Ovary (tissue), 9 donors: ENCODE measurements around the gene SLIT3. TPM values are rescaled to one million over a fixed set of nuclear protein-coding genes. Genes with fewer than 3 reads are reported as not detected.

Experiments used
- DNase-seq, 5 donors: peaks; one replicate each; pipeline ENCODE4 v3.0.0-alpha.2; 2019 to 2020
- H3K27ac ChIP-seq, 2 donors: fragments of 200-600 bp; one replicate each; pipeline versions ENCODE4 v1.5.1 to v1.8.0; 2019 to 2022
- H3K27me3 ChIP-seq: fragments of 200-600 bp; one replicate; pipeline ENCODE4 v1.8.0; 2022
- H3K36me3 ChIP-seq: fragments of 200-600 bp; sonication (generic); one replicate; pipeline ENCODE4 v1.5.1; 2019
- H3K4me1 ChIP-seq: one replicate; pipeline ENCODE4 v1.8.1; 2013; ENCODE audit warnings: mild to moderate bottlenecking, moderate library complexity; ENCODE audit not compliant: insufficient read depth
- H3K4me3 ChIP-seq: fragments of 200-600 bp; sonication (generic); one replicate; pipeline ENCODE4 v1.5.1; 2017
- H3K9me3 ChIP-seq, 2 donors: fragments of 200-600 bp in 1 of 2; sonication (generic) in 1 of 2; one replicate each; pipeline versions ENCODE4 v1.5.1 to v1.8.1; 2013 to 2019; ENCODE audit warnings: mild to moderate bottlenecking in 1 of 2, moderate library complexity in 1 of 2
- EP300 ChIP-seq: sonication (generic); formaldehyde crosslinking; IDR thresholded peaks from one replicate; pipeline ENCODE4 v1.6.1; 2017; ENCODE audit warnings: antibody characterized with exemption
- POLR2A ChIP-seq: fragments of 450-650 bp; IDR thresholded peaks from one replicate; pipeline ENCODE4 v1.6.1; 2017; ENCODE audit warnings: antibody characterized with exemption, mild to moderate bottlenecking, moderate library complexity
- WGBS, 3 donors: extraction: QIAGEN DNeasy Blood & Tissue Kit in 1 of 3; methylation state at CpG; one replicate each; pipeline versions ENCODE4 v1.1.5 to v1.1.7; 2013 to 2017; 5-methylcytosine and 5-hydroxymethylcytosine counted together
- intact Hi-C, 4 donors: fragments of 100-400 bp; cut with DNase I; formaldehyde crosslinking; loops; one replicate each; pipeline versions ENCODE4 v1.11.0 to v1.15.1; 2022 to 2023
- polyA plus RNA-seq, 2 donors: library from polyadenylated mRNA; stranded (reverse); fragments of 200-250 nt in 1 of 2; fragments of 350-450 nt in 1 of 2; fragmentation: Illumina TruSeq in 1 of 2; extraction: RNeasy Lipid Tissue Mini Kit (QIAGEN cat#74804) in 1 of 2; gene quantifications; one replicate each; pipeline ENCODE4 v1.2.3, GENCODE V29; 2013 to 2014
- total RNA-seq, 7 donors: library from RNA; depleted of rRNA in 2 of 7; stranded (reverse); fragments of >200 nt in 2 of 7; fragmentation: NEBNext Ultra II Directional in 3 of 7; extraction: Animal tissue kit (Norgen Biotek cat#: 25700) in 3 of 7; gene quantifications; one replicate each; pipeline versions ENCODE4 v1.1.0 to v1.2.4, GENCODE V29; 2016 to 2023
- TF ChIP-seq, protein P1 (sequence below), 3 donors: fragments of 450-650 bp in 2 of 3; fragments of 200-600 bp in 1 of 3; IDR thresholded peaks; one replicate each; pipeline versions ENCODE4 v1.5.1 to v1.8.0; 2016 to 2022; ENCODE audit warnings: antibody characterized with exemption in 3 of 3, mild to moderate bottlenecking in 1 of 3
- donor health status: DM: no; HTN: no; CAD: no; lungs with moderate emphysema.
- donor health status: DM: no; HTN: no; CAD: no.
- donor health status: Bipolar disorder and iron deficiency.
- donor health status: DM: yes; HTN: yes; CAD: no.
- donor health status: DM: no; HTN: no; CAD: no.
- donor health status: DM: yes; HTN: yes; CAD: no.

Gene SLIT3
- total and polyA plus RNA-seq, 9 donors, result 10.3 to 106 (median 24.4) TPM

DNA sequence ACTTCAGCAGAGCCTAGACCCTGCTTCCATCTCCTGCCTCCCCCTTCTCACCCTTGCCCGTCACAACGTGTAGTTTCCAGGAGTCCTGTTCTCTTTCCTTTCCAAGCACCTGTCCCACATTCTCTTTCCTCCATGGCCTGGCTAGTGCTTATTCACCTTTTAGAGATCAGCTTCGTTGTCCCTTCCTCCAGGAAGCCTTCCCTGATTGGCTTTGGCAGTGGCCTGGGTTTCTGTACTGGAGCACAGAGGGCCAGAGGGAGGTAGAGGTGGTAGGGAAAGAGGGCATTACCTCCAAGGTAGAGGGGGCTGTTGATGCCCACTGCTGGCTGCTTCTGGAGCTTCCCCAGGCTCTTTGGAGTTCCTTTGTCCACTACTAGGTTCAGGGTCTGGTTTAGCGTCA is 628.1 kb downstream of the SLIT3 start:
- no peaks in the 10 kb centered on the region for H3K4me1 ChIP-seq
- H3K27ac ChIP-seq, result no peak overlapping the region
- no peak for DNase-seq
- no peaks in the 10 kb centered on the region for H3K9me3 ChIP-seq
- WGBS, 3 donors, result 87 to 88% (median 87%) methylated on average over 4 of the region's 4 CpGs
- no peaks in the 10 kb centered on the region for H3K27me3 ChIP-seq
- no peak overlapping the region for H3K4me3 ChIP-seq
- no peak for TF ChIP-seq POLR2A
- TF ChIP-seq, protein P1, sequence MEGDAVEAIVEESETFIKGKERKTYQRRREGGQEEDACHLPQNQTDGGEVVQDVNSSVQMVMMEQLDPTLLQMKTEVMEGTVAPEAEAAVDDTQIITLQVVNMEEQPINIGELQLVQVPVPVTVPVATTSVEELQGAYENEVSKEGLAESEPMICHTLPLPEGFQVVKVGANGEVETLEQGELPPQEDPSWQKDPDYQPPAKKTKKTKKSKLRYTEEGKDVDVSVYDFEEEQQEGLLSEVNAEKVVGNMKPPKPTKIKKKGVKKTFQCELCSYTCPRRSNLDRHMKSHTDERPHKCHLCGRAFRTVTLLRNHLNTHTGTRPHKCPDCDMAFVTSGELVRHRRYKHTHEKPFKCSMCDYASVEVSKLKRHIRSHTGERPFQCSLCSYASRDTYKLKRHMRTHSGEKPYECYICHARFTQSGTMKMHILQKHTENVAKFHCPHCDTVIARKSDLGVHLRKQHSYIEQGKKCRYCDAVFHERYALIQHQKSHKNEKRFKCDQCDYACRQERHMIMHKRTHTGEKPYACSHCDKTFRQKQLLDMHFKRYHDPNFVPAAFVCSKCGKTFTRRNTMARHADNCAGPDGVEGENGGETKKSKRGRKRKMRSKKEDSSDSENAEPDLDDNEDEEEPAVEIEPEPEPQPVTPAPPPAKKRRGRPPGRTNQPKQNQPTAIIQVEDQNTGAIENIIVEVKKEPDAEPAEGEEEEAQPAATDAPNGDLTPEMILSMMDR (IDR thresholded peaks at IDR 0.05), result no peak
- no peak for TF ChIP-seq EP300
- intact Hi-C loops, result loop anchor here in 1 of 4 donors (10.0 kb wide), 1 partner anchor 912 kb away; the partner anchor contains the start of gene SPDL1
- H3K36me3 ChIP-seq, result no peaks in the 10 kb centered on the region

DNA sequence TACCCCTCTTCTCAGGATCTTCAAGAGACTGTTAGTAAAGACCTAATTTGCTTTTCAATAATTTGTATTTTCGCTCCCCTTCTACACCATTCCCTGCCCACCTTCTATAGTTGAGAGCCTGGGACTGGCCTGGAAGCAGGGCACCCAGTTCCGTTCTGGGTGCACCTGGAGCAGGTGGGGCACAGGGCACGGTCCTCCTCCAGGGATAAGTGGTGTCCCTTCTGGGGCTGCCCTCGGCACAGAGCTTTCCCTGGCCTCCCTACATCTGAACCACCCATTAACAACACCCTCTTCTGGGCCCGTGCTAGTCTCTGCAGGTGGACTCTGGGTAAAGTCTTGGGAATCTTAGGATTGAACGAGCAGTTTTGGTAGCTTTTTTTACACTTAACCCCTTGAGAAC is 628.9 kb downstream of the SLIT3 start:
- no peak for DNase-seq
- Histone ChIP-seq H3K27ac (no peak overlapping the region), H3K27me3 (no peaks in the 10 kb centered on the region), H3K9me3 (no peaks in the 10 kb centered on the region), H3K4me1 (no peaks in the 10 kb centered on the region), H3K36me3 (no peaks in the 10 kb centered on the region), H3K4me3 (no peak overlapping the region)
- TF ChIP-seq POLR2A, result no peak
- no peak for TF ChIP-seq EP300
- TF ChIP-seq, protein P1 (IDR thresholded peaks at IDR 0.05), result no peak
- intact Hi-C loops, result loop anchor here in 1 of 4 donors (10.0 kb wide), 1 partner anchor 913 kb away; the partner anchor contains the start of gene SPDL1
- WGBS, 3 donors, result 71 to 79% (median 72%) methylated on average over 6 of the region's 6 CpGs

DNA sequence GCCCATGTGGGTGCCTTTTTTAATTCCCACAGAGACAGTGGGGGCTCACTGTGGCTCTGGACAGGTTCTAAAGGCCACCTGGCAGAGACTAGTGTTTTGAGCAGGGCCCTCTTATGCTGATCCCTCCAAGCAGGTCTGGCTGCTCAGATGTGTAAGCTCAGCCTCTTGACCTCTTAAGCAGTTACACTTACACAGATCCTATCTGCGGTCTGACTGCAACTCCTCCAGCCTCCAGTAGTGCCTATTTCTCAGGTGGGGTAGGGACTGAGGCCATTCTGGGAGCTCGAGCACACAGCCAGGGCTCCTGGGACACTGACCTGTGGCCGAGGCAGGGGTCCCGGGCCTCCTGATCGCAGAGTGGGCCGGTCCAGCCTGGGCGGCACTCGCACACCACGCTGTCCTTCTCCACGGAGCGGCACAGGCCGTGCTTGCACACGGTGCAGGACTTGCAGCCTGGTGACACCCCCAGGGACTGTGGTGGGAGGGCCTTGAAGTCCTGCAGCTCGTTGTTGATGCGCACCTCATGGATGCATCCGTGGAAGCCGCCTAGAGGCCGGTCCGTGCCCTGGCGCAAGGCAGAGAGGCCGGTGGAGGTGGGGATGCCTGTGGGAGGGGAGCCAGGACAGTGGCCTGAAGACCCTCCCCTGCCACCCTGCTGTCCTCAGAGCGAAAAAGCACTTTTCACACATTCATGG is 629.9 kb downstream of the SLIT3 start:
- H3K27ac ChIP-seq, result no peak overlapping the region
- H3K27me3 ChIP-seq, result no peaks in the 10 kb centered on the region
- TF ChIP-seq POLR2A, result no peak
- TF ChIP-seq, protein P1 (IDR thresholded peaks at IDR 0.05), result no peak
- no peak for TF ChIP-seq EP300
- DNase-seq, result no peak
- WGBS, 3 donors, result 78 to 84% (median 79%) methylated on average over 22 of the region's 22 CpGs
- H3K4me3 ChIP-seq, result no peak overlapping the region
- no peaks in the 10 kb centered on the region for H3K36me3 ChIP-seq
- intact Hi-C loops, result loop anchor here in 1 of 4 donors (10.0 kb wide), 1 partner anchor 914 kb away; the partner anchor contains the start of gene SPDL1
- no peaks in the 10 kb centered on the region for H3K9me3 ChIP-seq
- H3K4me1 ChIP-seq, result no peaks in the 10 kb centered on the region

DNA sequence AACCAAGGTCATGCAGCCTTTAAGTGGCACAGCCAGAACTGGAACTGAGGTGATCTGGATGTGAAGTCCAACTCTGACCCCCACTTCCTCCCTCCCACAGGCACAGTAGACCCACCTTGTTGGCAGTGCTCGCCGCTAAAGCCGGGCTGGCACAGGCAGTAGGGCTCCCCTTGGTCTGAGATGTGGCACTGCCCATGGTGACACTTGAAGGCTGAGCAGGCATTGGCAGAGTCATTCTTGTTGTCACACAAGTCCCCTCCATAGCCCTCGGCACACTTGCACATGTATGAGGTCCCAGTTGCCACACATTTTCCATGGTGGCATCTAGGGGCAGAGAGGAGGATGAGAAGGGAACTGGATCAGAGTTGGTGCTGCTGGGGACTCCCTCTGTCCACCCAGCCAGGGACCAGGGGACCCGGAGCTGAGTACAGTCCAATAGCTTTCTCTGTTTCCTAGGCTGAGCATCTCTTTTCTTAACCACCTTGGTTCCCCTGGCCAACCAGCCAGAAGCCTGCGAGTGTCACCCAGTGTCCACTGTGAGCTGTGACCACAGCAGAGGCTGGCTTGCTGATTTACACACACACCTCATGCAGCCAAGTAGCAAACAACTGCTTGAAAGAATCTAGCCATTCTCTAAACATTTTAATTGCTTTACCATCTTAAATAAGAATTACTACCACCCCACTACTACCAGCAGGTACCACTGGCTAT is 631.1 kb downstream of the SLIT3 start:
- no peak overlapping the region for H3K27ac ChIP-seq
- no peak overlapping the region for H3K4me3 ChIP-seq
- H3K36me3 ChIP-seq, result no peaks in the 10 kb centered on the region
- DNase-seq, result no peak
- no peaks in the 10 kb centered on the region for H3K4me1 ChIP-seq
- TF ChIP-seq EP300 (no peak), POLR2A (no peak)
- TF ChIP-seq, protein P1 (IDR thresholded peaks at IDR 0.05), result no peak
- WGBS, 3 donors, result 92 to 96% (median 95%) methylated on average over 6 of the region's 6 CpGs
- no peaks in the 10 kb centered on the region for H3K9me3 ChIP-seq
- no peaks in the 10 kb centered on the region for H3K27me3 ChIP-seq
- intact Hi-C loops, result loop anchor here in 1 of 4 donors (10.0 kb wide), 1 partner anchor 915 kb away; the partner anchor contains the start of gene SPDL1
